Progenitor cell of endocrine pancreas (in vitro differentiated cells): ENCODE results near the gene CD40. TPM values are rescaled to one million over a fixed set of nuclear protein-coding genes. Genes with fewer than 3 reads are reported as not detected.
"Not testable (repeated sequence)": the region's sequence is repeated elsewhere in the genome, so short reads cannot be mapped to it uniquely, and the experiment has no call there.

Experiments used
- DNase-seq: peaks from one replicate; pipeline ENCODE4 v3.0.0; 2021; ENCODE audit warnings: low spot score; ENCODE audit not compliant: unreplicated experiment
- H3K27ac Mint-ChIP-seq: 2 replicates; pipeline ENCODE4 v1.8.0; 2021; ENCODE audit warnings: mild to moderate bottlenecking, moderate library complexity, mixed read lengths
- H3K27me3 Mint-ChIP-seq: 2 replicates; pipeline ENCODE4 v1.8.0; 2021; ENCODE audit warnings: mixed read lengths
- H3K36me3 Mint-ChIP-seq: 2 replicates; pipeline ENCODE4 v1.8.0; 2022; ENCODE audit warnings: mixed read lengths; ENCODE audit not compliant: insufficient read depth
- H3K4me1 Mint-ChIP-seq: 2 replicates; pipeline ENCODE4 v1.8.0; 2021; ENCODE audit warnings: low read depth, mixed read lengths
- H3K4me3 Mint-ChIP-seq: 2 replicates; pipeline ENCODE4 v1.8.0; 2021; ENCODE audit warnings: low read depth, mild to moderate bottlenecking, moderate library complexity, mixed read lengths
- H3K9me3 Mint-ChIP-seq: 2 replicates; pipeline ENCODE4 v1.8.0; 2021; ENCODE audit warnings: low read depth, mixed read lengths
- CTCF ChIP-seq: fragments of 200-600 bp; sonication (generic); IDR thresholded peaks from one replicate; pipeline ENCODE4 v1.5.0; 2021; ENCODE audit warnings: antibody characterized with exemption, mild to moderate bottlenecking; ENCODE audit not compliant: unreplicated experiment
- total RNA-seq: library from RNA; stranded (reverse); gene quantifications from 2 replicates; pipeline ENCODE4 v1.2.1, GENCODE V29; 2021

CD40 gene
- total RNA-seq, 1 donor from 2014 or later = 1.5 TPM

DNA sequence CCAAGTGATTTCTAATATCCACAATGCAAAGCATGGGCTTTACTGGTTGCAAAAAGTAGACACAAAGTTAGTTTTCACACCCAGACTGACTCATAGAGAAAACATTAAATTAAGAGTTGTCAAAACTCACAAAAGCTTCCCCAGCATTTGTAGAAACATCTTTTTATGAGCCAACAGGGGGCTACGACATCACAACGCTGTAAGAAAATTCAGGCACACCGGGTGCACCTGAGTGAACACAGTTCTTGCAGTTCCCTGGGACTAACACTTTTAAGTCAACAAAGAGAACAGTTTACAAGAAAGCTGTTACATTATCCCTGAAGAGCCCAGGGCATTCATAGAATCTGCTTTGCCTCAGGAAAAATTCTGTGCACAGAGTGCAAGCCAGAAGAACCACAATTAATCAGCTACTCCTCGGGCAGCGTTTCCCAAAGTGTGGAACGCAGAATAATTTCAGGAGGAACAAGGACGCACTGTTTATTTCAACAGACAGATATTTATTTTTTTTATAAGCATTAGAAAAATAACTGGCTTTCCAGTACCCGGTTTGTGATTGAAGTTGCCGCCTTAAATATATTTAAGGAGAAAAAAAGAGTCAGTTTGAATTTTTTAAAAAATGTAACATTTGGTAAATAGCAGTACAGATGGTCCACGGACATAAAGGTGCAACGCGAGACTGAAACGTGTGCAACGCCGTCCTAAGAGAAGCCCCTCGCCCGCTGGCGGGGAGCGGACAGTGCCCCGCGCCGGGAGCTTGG is 29.5 kb upstream of the CD40 start:
- H3K4me1 Mint-ChIP-seq = peaks cover 33% of the 10 kb centered on the region
- no peaks in the 10 kb centered on the region for H3K36me3 Mint-ChIP-seq
- DNase-seq = no peak
- no peaks in the 10 kb centered on the region for H3K9me3 Mint-ChIP-seq
- peak overlapping the region; percentile 89 for H3K4me3 Mint-ChIP-seq
- no peaks in the 10 kb centered on the region for H3K27me3 Mint-ChIP-seq
- TF ChIP-seq CTCF = no peak
- H3K27ac Mint-ChIP-seq = peak overlapping the region; percentile 95

DNA sequence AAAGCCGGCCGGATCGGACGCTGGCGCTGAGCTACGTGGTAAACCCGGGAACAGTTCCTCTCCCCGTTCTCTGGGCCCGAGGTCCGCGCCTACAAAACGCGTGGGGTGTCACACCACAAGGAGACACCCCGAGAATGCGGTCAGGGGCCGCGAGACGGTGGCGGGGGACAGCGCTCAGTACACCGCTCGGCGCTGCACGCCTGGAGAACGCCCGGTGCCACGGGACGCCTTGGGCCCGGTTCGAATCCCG is 29.0 kb upstream of the CD40 start:
- Mint-ChIP-seq H3K27me3 (no peaks in the 10 kb centered on the region), H3K36me3 (no peaks in the 10 kb centered on the region), H3K27ac (peak overlapping the region; percentile 95), H3K4me1 (peaks cover 33% of the 10 kb centered on the region), H3K4me3 (peak overlapping the region; percentile 89), H3K9me3 (no peaks in the 10 kb centered on the region)
- no peak for DNase-seq
- no peak for TF ChIP-seq CTCF

DNA sequence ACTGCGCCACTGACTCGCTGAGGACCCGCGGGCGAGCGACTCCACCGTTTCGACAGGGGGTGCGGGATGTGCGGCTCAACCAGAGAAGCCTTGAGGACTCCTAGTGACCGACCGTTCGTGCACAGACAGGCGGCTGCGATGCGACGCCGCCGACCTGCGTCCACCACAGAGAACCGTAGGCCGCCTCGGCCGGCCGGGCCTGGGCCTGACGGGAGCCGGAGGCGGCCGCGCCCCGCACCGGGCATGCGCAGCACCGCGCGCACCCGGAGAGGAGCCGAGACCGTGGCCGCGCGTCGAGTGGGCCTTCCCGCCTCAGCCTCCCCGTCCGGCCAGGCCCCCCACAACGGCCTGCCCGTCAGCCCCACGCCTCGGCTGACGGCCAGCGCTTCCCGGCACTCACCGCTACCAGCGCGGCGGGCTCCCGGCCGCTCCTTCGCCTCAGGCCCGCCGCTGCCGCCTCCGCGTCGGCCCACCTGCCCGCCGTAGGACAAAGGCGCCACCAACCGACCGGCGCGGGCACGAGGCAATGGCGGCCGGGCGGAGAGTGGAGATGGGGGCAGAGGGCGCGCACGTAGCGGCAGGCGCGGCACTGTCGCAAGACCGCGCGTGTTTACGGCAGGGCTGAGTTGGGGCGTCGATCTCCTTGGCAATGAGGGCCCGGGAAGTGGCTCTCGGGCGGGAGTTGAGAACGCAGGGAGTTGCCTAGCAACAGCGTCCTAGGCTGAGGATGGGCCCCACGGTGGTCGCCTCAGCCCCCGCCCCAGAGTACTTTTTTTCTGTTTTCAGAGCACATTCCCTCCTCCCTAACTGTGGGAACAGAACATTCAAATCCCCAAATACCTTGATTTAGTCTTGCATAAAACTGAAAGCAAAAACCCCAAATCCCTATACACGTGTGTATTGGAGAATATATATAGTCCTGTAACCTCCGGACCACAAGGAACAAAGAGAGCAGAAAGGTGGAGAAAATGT is 28.4 kb upstream of the CD40 start, which contains the start of gene NCOA5:
Gene NCOA5, minus strand, starts transcription at position 546 of the 972 bp plus-strand sequence. CDS start 10,538 bp downstream, outside the sequence.
- peak; percentile 92 for DNase-seq
- peak; percentile 20 for TF ChIP-seq CTCF
- no peaks in the 10 kb centered on the region for H3K27me3 Mint-ChIP-seq
- H3K36me3 Mint-ChIP-seq = no peaks in the 10 kb centered on the region
- no peaks in the 10 kb centered on the region for H3K9me3 Mint-ChIP-seq
- H3K27ac Mint-ChIP-seq = peak within 1 kb of the TSS; percentile 95
- peak within 1 kb of the TSS; percentile 89 for H3K4me3 Mint-ChIP-seq
- H3K4me1 Mint-ChIP-seq = peaks cover 33% of the 10 kb centered on the region

DNA sequence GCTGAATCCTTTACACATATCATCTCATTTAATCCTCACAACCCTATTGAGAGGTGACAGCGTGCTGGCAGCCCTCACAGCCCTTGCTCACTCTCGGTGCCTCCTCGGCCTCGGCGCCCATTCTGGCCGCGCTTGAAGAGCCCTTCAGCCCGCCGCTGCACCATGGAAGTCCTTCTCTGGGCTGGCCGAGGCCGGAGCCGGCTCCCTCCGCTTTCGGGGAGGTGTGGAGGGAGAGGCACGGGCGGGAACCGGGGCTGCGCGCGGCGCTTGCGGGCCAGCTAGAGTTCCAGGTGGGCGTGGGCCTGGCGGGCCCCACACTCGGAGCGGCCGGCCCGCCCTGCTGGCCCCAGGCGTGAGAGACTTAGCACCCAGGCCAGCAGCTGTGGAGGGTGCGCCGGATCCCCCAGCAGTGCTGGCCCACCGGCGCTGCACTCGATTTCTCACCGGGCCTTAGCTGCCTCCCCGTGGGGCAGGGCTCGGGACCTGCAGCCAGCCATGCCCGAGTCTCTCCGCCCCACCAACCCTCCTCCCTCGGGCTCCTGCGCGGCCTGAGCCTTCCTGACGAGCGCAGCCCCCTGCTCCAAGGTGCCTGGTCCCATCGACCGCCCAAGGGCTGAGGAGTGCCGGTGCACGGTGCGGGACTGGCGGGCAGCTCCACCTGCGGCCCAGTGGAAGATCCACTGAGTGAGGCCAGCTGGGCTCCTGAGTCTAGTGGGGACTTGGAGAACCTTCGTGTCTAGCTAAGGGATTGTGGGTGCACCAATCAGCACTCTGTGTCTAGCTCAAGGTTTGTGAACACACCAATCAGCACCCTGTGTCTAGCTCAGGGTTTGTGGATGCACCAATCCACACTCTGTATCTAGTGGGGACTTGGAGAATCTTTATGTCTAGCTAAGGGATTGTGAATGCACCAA is 26.2 kb upstream of the CD40 start:
- peaks cover 19% of the 10 kb centered on the region for H3K4me1 Mint-ChIP-seq
- H3K27ac Mint-ChIP-seq, H3K27me3 Mint-ChIP-seq, H3K9me3 Mint-ChIP-seq, H3K4me3 Mint-ChIP-seq, DNase-seq, H3K36me3 Mint-ChIP-seq: not testable (repeated sequence)

DNA sequence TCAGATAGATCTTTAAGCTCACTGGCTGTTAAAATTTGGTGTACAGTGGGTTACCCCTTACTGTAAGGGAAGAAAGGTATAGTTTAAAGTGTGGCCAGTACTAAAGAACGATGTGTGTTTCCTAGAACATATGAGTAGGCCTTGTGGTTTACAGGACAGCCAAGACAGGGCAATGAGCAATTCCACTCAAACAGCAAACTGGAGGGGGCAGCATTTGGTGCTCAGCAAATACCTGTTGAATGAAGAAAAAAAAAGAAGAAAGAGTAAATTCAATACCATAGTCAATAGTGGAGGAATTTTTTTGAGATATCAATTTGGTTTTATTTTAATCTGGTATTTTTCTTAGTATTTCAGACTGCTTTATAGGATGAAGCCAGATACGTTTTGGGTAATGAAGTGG is 24.6 kb upstream of the CD40 start:
- DNase-seq = no peak
- H3K27me3 Mint-ChIP-seq = peaks cover 5% of the 10 kb centered on the region
- TF ChIP-seq CTCF = no peak
- no peak overlapping the region for H3K4me3 Mint-ChIP-seq
- no peaks in the 10 kb centered on the region for H3K9me3 Mint-ChIP-seq
- H3K4me1 Mint-ChIP-seq = peaks cover 9% of the 10 kb centered on the region
- H3K27ac Mint-ChIP-seq = no peak overlapping the region
- H3K36me3 Mint-ChIP-seq = no peaks in the 10 kb centered on the region
